HG03135 (cell line): ENCODE results near the gene HAX1.
"Not testable (repeated sequence)": the region's sequence is repeated elsewhere in the genome, so short reads cannot be mapped to it uniquely, and the experiment has no call there.

Experiments
- ATAC-seq: cut with Tn5 transposase; IDR thresholded peaks from one replicate; pipeline ENCODE4 v1.9.1; 2021; ENCODE audit warnings: mild to moderate bottlenecking, moderate library complexity; ENCODE audit not compliant: unreplicated experiment

Gene HAX1

DNA sequence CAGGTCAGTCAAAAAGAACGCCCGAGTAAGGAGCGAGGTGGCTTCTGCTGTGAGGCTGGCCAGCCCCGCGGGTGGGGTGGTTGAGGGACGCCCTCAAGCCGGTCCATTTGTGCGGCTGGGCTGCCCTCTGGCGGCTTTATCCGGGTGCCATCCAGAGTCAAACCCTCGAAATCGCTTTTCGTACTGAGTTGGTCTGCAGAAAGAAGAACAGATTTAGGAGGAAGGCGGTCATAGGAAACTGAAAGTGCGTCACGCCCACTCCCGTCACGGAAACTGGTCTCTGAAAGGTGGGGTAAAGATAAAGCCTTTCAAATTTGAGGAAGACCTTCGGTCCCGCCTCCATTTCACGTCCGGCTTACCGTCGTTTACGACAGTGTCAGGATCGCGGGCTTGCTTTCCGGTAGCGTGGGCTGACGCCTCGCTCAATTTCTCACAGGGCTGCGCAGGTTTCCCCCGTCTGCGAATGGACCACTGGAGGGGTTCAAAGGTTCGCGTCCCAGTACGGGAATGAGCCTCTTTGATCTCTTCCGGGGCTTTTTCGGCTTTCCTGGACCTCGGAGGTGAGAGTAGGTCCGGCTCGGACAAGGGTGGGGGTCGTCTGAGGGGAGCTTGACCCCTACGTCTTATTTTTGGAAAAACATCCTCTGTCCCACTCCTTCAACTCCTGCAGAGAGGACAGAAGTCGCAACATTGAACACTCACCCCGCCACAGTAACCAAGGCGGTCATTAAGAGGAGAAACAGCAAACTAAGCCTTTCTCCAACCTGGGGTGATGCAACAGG is at the start of gene HAX1:
Gene HAX1, plus strand, starts transcription at position 413 of the 782 bp plus-strand sequence. Its CDS starts 95 bp downstream, at position 508.
- ATAC-seq, result peak; percentile 86

- no peak for ATAC-seq
Measured at GRCh38 chr1:154222918-154223317, 49.5 kb upstream of the HAX1 start.

GRCh38 chr1:154223621-154224020 is 48.8 kb upstream of the HAX1 start:
- ATAC-seq, result no peak

DNA sequence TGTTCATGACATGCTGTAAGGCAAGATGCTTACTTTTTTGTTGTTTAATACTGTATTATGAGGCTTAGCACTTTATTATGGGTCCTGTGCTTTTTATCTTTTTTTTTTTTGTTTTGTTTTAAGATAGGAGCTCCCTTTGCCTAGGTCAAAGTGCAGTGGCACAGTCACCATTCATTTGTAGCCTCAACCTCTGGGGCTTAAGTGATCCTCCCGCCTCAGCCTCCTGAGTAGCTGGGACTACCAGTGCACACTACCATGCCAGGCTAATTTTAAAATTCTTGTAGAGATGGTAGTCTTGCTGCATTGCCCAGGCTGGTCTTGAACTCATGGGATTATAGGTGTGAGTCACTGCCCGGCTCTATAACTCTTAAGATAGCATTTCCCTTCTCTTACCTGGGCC is 47.1 kb upstream of the HAX1 start:
- no peak for ATAC-seq

DNA sequence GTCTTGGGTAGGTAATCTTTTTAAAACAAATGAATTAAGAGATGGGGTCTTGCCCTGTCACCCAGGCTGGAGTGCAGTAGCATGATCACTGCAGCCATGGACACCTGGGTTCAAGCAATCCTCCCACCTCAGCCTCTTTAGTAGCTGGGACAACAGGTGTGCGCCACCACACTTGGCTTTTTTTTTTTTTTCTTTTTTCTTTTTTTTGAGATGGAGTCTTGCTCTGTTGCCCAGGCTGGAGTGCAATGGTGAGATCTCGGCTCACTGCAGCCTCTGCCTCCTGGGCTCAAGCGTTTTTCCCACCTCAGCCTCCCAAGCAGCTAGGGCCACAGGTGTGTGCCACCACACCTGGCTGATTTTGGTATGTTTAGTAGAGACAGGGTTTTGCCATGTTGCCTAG is 41.3 kb upstream of the HAX1 start:
- not testable (repeated sequence) for ATAC-seq

DNA sequence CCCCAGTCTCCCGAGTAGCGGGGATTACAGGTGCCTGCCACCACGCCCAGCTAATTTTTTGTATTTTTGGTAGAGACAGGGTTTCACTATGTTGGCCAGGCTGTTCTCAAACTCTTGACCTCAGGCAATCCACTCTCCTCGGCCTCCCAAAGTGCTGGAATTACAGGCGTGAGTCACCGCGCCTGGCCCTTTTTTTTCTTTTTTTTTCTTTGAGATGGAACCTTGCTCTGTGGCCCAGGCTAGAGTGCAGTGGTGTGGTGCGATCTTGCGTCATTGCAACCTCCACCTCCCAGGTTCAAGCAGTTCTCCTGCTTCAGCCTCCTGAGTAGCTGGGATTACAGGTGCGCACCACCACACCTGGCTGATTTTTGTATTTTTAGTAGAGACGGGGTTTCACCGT is 39.3 kb upstream of the HAX1 start:
- not testable (repeated sequence) for ATAC-seq

DNA sequence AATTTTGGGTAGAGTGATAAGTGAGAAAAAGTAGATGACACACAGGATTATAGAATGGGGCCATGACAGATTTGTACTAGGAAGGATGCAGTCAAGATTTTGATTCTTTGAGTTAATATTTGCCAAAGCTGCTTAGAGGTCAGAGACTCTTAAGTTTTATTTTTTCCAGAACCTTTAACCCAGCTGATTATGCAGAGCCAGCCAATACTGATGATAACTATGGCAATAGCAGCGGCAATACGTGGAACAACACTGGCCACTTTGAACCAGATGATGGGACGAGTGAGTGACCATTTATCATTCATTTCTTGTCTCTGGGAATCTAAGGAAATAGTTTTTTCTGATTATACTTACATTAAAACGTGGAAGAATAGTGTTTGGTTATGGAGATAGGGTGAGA is 35.6 kb upstream of the HAX1 start:
- ATAC-seq, result no peak

- ATAC-seq, result no peak
Measured at GRCh38 chr1:154237435-154237834, 35.0 kb upstream of the HAX1 start.

GRCh38 chr1:154237880-154238506 is 34.4 kb upstream of the HAX1 start:
- no peak for ATAC-seq

- no peak for ATAC-seq
Measured at GRCh38 chr1:154239491-154239890, 32.9 kb upstream of the HAX1 start.

GRCh38 chr1:154240294-154240833 is 32.1 kb upstream of the HAX1 start:
- ATAC-seq, result no peak

DNA sequence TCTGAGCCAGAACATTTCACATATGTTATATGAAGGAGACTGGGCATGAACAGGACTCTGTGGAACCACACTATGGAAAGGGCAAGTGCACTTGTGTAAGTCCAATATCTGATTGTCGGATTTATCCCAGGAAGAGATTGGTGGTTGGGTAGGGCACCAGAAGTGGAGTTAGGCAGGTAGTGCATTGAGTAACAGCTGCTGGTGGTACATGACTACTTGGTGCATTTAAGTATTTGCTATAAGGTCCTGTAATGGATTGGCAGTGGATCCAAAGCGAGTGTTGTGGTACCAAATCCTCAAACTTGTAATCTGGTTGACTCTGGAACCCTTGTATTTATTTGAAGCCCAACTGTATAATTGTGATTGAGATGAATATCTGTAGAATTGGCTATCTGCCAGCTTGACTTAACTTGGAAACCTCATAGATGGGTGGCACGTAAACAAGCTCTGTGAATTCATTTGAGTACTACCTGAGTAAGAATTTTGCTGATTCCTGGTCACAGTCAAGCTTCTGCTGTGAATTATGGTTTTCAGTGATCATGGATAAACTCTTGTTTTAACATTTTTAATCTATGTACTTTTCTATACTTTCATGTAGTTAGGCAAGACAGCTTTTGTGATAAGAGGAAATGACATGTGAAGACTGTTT is 30.6 kb upstream of the HAX1 start:
- no peak for ATAC-seq

GRCh38 chr1:154253671-154254070 is 18.8 kb upstream of the HAX1 start:
- ATAC-seq, result no peak

- no peak for ATAC-seq
Measured at GRCh38 chr1:154256686-154257085, 15.7 kb upstream of the HAX1 start.

DNA sequence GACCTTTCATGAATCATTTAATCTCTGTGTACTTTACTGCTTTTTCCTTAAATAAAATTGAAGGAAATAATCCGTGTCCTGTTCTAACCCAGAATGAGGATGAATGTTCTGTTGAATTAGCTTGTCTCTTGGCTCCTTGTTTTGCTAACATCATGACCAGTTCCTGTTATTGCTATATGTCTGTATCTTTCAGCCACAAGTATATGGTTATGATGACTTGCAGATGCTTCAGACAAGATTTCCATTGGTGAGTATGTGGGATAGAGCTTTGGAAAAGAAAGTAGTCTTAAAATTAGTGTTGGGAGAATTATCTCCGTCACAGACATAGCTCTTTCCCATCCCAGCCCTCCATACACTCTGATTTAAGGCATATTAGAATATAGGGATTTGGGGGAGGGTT is 13.6 kb upstream of the HAX1 start:
- ATAC-seq, result no peak

DNA sequence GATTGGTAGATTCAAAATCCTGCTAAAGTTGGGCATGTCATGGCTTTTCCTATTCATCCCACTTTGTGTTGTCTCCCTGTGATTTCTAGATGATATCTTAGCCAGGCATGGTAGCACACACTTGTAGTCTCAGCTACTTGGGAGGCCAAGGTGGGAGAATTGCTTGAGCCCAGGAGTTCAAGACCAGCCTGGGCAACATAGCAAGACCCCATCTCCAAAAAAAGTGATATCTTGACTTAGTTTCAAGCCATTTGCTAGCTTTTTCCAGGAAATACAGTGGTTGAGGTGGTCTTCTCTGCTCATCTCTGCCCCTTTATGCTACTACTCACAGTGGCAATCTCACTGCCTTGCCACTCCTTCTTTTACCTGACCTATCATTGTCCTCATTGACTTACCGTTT is 12.3 kb upstream of the HAX1 start:
- no peak for ATAC-seq

- no peak for ATAC-seq
Measured at GRCh38 chr1:154263465-154264332, 8.7 kb upstream of the HAX1 start.

- ATAC-seq, result no peak
Measured at GRCh38 chr1:154264454-154264853, 8.0 kb upstream of the HAX1 start.

DNA sequence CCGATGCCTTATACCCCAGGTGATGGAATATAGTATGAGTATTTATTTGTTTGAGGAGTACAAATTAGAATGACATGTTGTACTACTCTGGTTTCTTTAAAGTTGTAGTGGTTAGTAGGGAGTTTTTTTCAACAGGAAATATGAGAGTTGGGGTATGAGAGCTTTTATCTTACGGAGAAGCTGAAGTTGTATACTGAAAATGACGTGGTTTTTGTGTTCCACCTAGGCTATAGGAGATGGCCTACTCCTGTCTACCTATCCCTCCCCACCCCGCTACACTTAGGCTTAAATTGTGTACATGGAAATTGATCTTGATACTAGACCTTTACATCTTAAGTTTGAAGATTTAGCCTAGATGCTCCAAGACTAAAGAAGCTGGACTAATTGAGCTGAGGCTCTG is 6.8 kb upstream of the HAX1 start:
- no peak for ATAC-seq

- no peak for ATAC-seq
Measured at GRCh38 chr1:154270833-154271232, 1.6 kb upstream of the HAX1 start.
